ENCODE data around the gene ANGEL1. TPM values are rescaled to one million over a fixed set of nuclear protein-coding genes. Genes with fewer than 3 reads are reported as not detected.

ANGEL1 gene
- total RNA-seq, 1 experiment from 2014 or later: 4.8 TPM

- no peak for DNase-seq (ENCODE audit: low spot score)
Observed at GRCh38 chr14:76820700-76821099, 8.0 kb upstream of the ANGEL1 start.

GRCh38 chr14:76814726-76815645 lies 2.3 kb upstream of the ANGEL1 start:
- DNase-seq (ENCODE audit: low spot score): no peak

GRCh38 chr14:76812093-76812421 lies 625 bp downstream of the ANGEL1 start:
- DNase-seq (ENCODE audit: low spot score): peak; percentile 0

GRCh38 chr14:76811561-76811960 lies 1.1 kb downstream of the ANGEL1 start:
- no peak for DNase-seq (ENCODE audit: low spot score)

- DNase-seq (ENCODE audit: low spot score): no peak
Observed at GRCh38 chr14:76810953-76811400, 1.7 kb downstream of the ANGEL1 start.

- no peak for DNase-seq (ENCODE audit: low spot score)
Observed at GRCh38 chr14:76810525-76810924, 2.2 kb downstream of the ANGEL1 start.

GRCh38 chr14:76808990-76809389 lies 3.7 kb downstream of the ANGEL1 start:
- DNase-seq (ENCODE audit: low spot score): no peak

GRCh38 chr14:76808011-76808410 lies 4.7 kb downstream of the ANGEL1 start:
- DNase-seq (ENCODE audit: low spot score): no peak

- no peak for DNase-seq (ENCODE audit: low spot score)
Observed at GRCh38 chr14:76806446-76806845, 6.2 kb downstream of the ANGEL1 start.

- DNase-seq (ENCODE audit: low spot score): no peak
Observed at GRCh38 chr14:76793956-76794355, 18.7 kb downstream of the ANGEL1 start.

- DNase-seq (ENCODE audit: low spot score): no peak
Observed at GRCh38 chr14:76793324-76793723, 19.4 kb downstream of the ANGEL1 start.

- no peak for DNase-seq (ENCODE audit: low spot score)
Observed at GRCh38 chr14:76792422-76792821, 20.3 kb downstream of the ANGEL1 start.

- DNase-seq (ENCODE audit: low spot score): no peak
Observed at GRCh38 chr14:76786601-76787000, 26.1 kb downstream of the ANGEL1 start.

GRCh38 chr14:76784881-76785280 lies 27.8 kb downstream of the ANGEL1 start:
- DNase-seq (ENCODE audit: low spot score): peak; percentile 75

GRCh38 chr14:76784266-76784874 lies 28.3 kb downstream of the ANGEL1 start:
- DNase-seq (ENCODE audit: low spot score): no peak

- no peak for DNase-seq (ENCODE audit: low spot score)
Observed at GRCh38 chr14:76782885-76783566, 29.7 kb downstream of the ANGEL1 start.

- DNase-seq (ENCODE audit: low spot score): no peak
Observed at GRCh38 chr14:76782115-76782884, 30.4 kb downstream of the ANGEL1 start.

GRCh38 chr14:76781648-76782051 lies 31.0 kb downstream of the ANGEL1 start:
- DNase-seq (ENCODE audit: low spot score): peak; percentile 18

GRCh38 chr14:76780875-76781647 lies 31.6 kb downstream of the ANGEL1 start:
- peak; percentile 14 for DNase-seq (ENCODE audit: low spot score)

GRCh38 chr14:76780360-76780759 lies 32.3 kb downstream of the ANGEL1 start:
- DNase-seq (ENCODE audit: low spot score): no peak

GRCh38 chr14:76780058-76780345 lies 32.7 kb downstream of the ANGEL1 start:
- no peak for DNase-seq (ENCODE audit: low spot score)

Data from A172 (cell line).